ENCODE results near the gene DTL. TPM values are rescaled to one million over a fixed set of nuclear protein-coding genes. Genes with fewer than 3 reads are reported as not detected.

DTL gene
- total RNA-seq, 1 donor from 2014 or later: 6.3 TPM

GRCh38 chr1:212104586-212105325 is 69.2 kb downstream of the DTL start:
- FAIRE-seq (no peak), DNase-seq (ENCODE audit: low read depth) (no peak)
- Histone ChIP-seq H2AFZ (ENCODE audit: low read depth, low read length) (no peak overlapping the region), H3K36me3 (ENCODE audit: insufficient read depth, low read length) (peaks cover 3% of the 10 kb centered on the region), H4K20me1 (ENCODE audit: insufficient read depth, low read length) (no peaks in the 10 kb centered on the region), H3K4me2 (ENCODE audit: low read length) (no peak overlapping the region), H3K27me3 (ENCODE audit: insufficient read depth, low read length) (no peaks in the 10 kb centered on the region), H3K79me2 (ENCODE audit: insufficient read depth, low read length) (no peaks in the 10 kb centered on the region), H3K27ac (ENCODE audit: low read depth, low read length) (no peak overlapping the region), H3K4me1 (ENCODE audit: insufficient read depth, low read length) (no peaks in the 10 kb centered on the region), H3K9ac (ENCODE audit: low read length) (no peak overlapping the region), H3K4me3 (ENCODE audit: insufficient read depth, low read depth, low read length) (no peak overlapping the region), H3K9me3 (ENCODE audit: insufficient read depth, low read depth, low read length) (no peaks in the 10 kb centered on the region)
- H3K27me3 Mint-ChIP-seq (ENCODE audit: low read depth, unreplicated experiment): no peaks in the 10 kb centered on the region
- TF ChIP-seq EZH2 (IDR thresholded peaks at IDR 0.05; ENCODE audit: insufficient read depth, low read length) (no peak), CTCF (IDR thresholded peaks at IDR 0.05; ENCODE audit: insufficient read depth, low read depth, low read length) (no peak)
- H3K27ac Mint-ChIP-seq (ENCODE audit: unreplicated experiment): no peak overlapping the region
- H3K36me3 Mint-ChIP-seq (ENCODE audit: low read depth, unreplicated experiment): no peaks in the 10 kb centered on the region
- H3K4me1 Mint-ChIP-seq (ENCODE audit: low read depth, unreplicated experiment): peaks cover 4% of the 10 kb centered on the region
- H3K9me3 Mint-ChIP-seq (ENCODE audit: unreplicated experiment): no peaks in the 10 kb centered on the region
- H3K4me3 Mint-ChIP-seq (ENCODE audit: unreplicated experiment): no peak overlapping the region

- no peak overlapping the region for H2AFZ ChIP-seq (ENCODE audit: low read depth, low read length)
Measured at GRCh38 chr1:212106286-212106792, 70.8 kb downstream of the DTL start.

More at GRCh38 chr1:212106286-212106792, 70.8 kb downstream of the DTL start:
- Histone ChIP-seq H3K4me1 (ENCODE audit: insufficient read depth, low read length) (no peaks in the 10 kb centered on the region), H3K9ac (ENCODE audit: low read length) (no peak overlapping the region), H3K9me3 (ENCODE audit: insufficient read depth, low read depth, low read length) (no peaks in the 10 kb centered on the region), H3K27ac (ENCODE audit: low read depth, low read length) (no peak overlapping the region), H3K4me2 (ENCODE audit: low read length) (no peak overlapping the region), H3K36me3 (ENCODE audit: insufficient read depth, low read length) (peaks cover 3% of the 10 kb centered on the region), H4K20me1 (ENCODE audit: insufficient read depth, low read length) (no peaks in the 10 kb centered on the region), H3K79me2 (ENCODE audit: insufficient read depth, low read length) (no peaks in the 10 kb centered on the region), H3K27me3 (ENCODE audit: insufficient read depth, low read length) (no peaks in the 10 kb centered on the region), H3K4me3 (ENCODE audit: insufficient read depth, low read depth, low read length) (no peak overlapping the region)
- DNase-seq (ENCODE audit: low read depth) (no peak), FAIRE-seq (no peak)
- Mint-ChIP-seq H3K36me3 (ENCODE audit: low read depth, unreplicated experiment) (no peaks in the 10 kb centered on the region), H3K4me3 (ENCODE audit: unreplicated experiment) (no peak overlapping the region), H3K9me3 (ENCODE audit: unreplicated experiment) (no peaks in the 10 kb centered on the region), H3K27me3 (ENCODE audit: low read depth, unreplicated experiment) (no peaks in the 10 kb centered on the region), H3K27ac (ENCODE audit: unreplicated experiment) (no peak overlapping the region), H3K4me1 (ENCODE audit: low read depth, unreplicated experiment) (peaks cover 4% of the 10 kb centered on the region)
- TF ChIP-seq EZH2 (IDR thresholded peaks at IDR 0.05; ENCODE audit: insufficient read depth, low read length) (no peak), CTCF (IDR thresholded peaks at IDR 0.05; ENCODE audit: insufficient read depth, low read depth, low read length) (no peak)

Data from astrocyte (in vitro differentiated cells and primary cell).